GM21825 (cell line): ENCODE data around the gene CTXND1.
"Not testable (repeated sequence)": the region's sequence is repeated elsewhere in the genome, so short reads cannot be mapped to it uniquely, and the experiment has no call there.

Source experiments
- ATAC-seq: cut with Tn5 transposase; IDR thresholded peaks from one replicate; pipeline ENCODE4 v1.9.1; 2021; ENCODE audit warnings: mild to moderate bottlenecking, moderate library complexity; ENCODE audit not compliant: unreplicated experiment

The CTXND1 gene

DNA sequence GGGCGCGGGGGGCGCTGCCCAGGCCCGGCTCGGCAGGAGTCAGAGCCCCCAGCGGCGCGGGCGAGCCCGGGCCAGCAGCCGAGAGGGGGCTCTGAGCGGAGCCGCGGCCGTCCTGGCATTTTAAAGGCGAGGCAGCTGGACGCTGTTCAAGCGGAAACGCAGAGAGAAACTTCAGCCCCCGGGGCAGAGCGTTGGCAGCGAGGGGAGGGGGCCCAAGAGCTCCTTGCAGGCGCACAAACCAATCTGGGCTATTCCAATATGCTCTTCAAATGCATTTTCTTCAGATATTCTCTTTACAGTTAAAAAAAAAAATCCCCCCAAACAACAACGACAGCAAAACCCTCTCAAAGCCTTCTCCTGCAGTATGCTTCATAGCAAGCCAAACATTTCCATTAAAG is at the start of gene CTXND1:
Gene CTXND1 (minus strand): TSS at position 93 of the 398 bp plus-strand sequence. CDS start 50,264 bp downstream, outside the sequence.
- no peak for ATAC-seq

DNA sequence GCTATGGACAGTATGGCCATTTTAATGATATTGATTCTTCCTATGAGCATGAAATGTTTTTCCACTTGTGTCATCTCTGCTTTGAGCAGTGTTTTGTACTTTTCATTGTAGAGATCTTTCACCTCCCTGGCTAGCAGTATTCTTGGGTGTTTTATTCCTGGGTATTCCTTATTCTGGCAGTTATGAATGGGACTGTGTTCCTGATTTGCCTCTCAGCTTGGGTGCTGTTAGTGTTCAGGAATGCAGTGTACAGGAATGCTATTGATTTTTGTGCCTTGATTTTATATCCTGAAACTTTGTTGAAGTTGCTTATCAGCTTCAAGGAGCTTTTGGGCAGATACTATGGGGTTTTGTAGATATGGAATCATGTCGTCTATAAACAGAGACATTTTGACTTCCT is 49.5 kb upstream of the CTXND1 start:
- ATAC-seq, result no peak

DNA sequence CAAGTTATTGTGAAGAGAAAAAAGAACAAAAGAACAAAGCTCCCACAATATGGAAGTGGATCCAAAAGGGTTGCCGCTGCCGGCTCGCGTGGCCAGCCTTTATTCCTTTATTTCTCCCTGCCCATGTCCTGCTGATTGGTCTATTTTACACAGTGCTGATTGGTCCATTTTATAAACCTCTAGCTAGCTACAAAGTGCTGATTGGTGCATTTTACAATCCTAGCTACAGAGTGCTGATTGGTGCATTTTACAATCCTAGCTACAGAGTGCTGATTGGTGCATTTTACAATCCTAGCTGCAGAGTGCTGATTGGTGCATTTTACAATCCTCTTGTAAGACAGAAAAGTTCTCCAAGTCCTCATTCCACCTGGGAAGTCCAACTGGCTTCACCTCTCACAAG is 43.8 kb upstream of the CTXND1 start:
- not testable (repeated sequence) for ATAC-seq

DNA sequence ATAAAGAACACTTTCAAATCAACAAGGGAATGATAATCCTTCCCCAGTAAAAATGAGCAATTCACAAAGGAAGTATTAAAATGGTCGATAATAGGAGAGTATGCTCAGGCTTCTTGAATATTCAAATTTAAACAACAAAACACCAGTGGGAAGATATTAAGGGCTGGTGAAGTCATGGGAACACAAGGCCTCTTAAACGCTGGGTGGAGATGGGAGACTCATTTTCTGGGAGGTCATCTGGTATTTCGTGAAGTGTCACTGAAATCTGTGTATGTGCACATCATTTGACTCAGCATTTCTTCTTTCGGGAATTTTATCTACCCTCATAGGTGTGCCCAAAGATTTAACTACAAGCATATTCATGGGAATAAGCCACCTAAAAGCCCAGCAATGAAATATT is 40.1 kb upstream of the CTXND1 start:
- no peak for ATAC-seq

DNA sequence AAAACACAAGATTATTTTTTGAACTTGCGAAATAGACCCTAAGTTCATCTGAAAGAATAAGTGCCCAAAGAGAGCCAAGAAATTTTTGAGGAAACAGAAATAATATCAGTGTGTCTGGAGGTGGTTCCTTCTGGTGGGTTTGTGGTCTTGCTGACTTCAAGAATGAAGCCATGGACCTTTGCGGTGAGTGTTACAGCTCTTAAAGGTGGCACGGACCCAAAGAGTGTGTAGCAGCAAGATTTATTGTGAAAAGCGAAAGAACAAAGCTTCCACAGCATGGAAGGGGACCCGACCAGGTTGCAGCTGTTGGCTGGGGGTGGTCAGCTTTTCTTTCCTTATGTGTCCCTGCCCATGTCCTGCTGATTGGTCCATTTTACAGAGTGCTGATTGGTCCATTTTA is 38.9 kb upstream of the CTXND1 start:
- not testable (repeated sequence) for ATAC-seq

DNA sequence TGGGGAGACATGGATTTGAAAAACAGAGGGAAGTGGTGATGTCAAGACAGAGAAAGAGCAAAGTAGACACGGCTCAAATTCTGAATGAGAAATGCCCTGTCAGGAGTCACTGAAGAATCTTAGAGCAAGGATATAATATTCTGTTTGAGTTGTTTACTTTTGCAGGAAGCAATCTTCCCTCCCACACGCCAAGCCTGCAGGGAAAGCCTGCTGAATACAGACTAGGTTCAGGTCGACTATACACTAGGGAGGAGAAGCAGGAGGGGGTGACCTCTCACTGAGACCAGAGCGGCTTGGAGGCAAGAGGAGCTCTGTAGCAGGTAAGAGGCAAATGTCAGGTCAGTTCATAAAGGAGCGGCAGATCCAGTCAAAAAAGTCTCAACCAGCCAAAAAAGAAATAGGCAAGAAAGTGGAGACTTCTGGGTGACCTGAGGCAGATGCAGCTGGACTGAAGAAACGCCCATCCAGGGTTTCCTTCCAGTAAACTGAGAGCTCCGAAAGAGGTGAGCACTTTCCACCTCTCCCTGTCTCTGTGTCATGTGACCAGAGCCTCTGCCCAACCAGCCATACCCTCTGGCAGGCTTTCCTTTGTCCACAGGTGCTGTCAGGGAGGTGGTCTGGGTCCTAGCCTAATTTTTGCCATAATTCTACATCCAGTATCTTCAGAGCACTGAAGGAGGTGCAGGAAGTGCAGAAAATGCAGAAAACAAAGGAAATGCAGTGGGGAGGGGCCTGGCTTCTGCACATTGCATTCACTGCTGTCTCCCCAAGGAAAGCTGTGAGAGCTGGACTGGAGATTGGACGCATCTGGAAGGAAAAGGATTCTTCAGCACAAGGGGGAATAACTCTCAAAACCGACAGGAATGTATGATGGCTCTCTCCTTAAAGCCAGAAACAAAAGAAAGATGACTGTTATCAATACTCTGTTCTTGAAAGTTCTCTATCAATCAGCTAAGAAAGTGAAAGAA is 37.8 kb upstream of the CTXND1 start:
- ATAC-seq, result no peak

DNA sequence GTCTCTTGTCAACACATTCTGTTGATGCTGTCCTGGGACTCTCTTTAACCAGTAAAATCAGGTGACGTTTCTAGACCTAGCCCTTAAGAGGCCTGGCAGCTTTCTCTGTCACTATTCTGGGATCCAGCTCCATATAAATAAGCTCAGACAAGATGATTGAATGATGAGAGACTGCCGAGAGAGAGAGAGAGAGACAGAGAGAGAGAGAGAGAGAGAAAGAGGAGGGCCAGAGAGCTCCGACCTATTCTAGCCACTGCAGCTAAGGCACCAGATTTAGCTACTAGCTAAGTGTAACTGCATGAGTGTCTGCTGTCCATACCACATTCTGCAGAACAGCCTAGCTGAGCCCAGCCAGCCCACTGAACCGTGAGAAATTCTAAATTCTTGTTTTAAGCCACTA is 36.1 kb upstream of the CTXND1 start:
- no peak for ATAC-seq

DNA sequence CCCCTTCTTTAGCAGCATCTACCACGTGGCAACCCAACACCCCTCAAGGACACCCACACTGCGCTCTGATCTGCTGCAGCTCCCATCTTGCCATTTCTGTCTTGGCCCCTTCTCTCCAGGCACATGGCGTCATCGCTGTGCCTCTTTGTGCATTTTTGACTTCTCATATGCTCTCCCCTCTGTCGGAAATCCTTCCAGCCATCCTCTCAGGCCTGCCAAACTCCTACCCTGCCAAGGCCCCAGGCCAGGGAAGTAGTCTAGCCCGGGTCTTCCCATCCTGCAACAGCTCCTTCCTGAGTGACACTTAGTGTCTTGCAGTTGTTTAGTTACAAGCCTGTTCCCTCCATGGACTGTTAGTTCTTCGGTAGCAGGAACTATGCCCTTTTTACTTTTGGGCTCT is 34.0 kb upstream of the CTXND1 start:
- ATAC-seq, result no peak

DNA sequence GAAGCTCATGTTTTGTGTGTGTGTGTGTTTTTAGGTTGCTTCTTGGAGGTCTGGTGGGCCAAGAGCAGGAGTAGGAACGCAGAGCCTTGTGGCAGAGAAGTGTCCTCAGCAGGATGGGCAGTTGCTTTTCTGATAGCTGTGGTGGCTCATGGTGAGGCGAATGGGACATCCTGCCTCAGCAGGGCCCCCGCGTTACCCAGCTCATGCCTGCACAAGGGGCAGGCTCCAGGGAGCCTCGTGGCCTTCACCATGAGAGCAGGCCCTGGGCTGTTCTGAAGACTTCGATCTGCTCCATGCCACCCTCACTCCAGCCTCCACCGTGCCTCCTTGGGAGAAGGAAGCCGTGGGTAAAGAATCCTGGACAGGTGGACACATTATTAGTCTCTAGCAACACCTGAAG is 33.4 kb upstream of the CTXND1 start:
- ATAC-seq, result no peak

DNA sequence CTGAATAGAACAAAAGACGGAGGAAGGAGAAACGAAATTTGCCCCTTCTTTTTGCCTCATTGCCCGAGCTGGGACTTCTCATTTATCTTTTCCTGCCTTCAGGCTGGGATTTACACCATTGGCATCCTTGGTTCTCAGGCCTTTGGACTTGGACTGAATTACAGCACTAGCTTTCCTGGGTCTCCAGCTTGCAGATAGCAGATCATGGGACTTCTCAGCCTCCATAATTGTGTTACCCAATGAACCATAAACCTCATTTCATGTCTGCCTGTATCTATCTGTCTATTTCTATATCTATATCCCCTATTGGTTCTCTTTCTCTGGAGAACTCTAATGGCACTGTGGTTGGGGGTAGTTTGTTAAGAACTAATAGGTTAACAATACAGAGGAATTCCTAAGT is 31.5 kb upstream of the CTXND1 start:
- ATAC-seq, result no peak

DNA sequence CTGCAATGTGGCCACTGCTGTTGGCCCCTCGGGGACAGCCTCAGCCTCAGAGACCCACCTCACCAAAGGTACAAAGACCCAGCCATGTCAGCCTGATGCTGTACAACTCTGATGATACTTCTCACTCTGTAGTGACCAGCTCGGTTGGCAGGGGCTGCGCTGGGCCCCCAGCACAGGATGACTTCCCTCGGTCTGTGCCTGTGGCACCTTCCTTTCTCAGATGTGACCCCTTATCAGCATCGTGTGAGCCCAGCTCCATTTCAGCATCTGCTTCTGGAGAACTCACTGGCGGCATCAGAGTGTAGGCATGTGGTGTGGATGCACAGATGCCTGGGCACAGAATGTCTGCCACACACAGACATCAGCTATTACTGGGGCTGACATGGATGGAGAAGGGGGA is 25.1 kb upstream of the CTXND1 start:
- ATAC-seq, result no peak

DNA sequence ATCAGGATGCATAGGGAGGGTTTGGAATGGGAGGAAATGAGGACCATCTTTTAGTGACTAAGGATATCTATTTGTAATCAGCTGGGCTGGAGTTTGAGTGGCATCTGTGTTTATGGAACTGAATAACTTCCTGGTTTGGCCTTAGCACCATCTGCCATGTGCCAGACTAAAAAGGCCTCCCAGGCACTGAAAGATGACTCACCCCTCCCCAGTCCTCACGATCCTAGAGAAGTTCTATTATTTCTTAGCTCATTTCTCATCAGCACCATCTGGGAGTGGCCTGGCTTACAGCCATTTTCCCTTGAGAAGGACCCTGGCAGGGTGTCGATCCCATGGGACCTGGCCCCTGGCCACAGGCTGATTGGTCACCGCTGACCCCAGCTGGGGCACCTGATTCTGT is 23.9 kb upstream of the CTXND1 start:
- no peak for ATAC-seq

DNA sequence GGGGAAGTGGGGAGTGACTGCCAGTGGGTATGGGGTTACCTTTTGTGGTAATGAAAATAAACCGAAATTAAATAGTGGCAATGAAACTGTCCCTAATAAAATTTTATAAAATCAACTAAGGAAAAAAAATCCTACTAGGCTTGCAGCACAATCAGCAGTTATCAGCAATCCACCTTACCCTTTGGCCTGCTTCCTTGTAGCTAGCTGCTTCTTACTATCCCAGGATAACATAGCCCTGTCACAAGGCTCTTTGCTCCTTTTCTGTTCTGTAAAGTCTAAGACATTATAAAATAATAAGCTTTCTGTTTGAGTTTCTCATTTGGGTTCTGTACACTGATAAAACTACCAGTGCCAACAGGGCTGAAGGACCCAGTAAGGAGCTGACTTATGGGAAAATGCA is 23.0 kb upstream of the CTXND1 start:
- no peak for ATAC-seq

DNA sequence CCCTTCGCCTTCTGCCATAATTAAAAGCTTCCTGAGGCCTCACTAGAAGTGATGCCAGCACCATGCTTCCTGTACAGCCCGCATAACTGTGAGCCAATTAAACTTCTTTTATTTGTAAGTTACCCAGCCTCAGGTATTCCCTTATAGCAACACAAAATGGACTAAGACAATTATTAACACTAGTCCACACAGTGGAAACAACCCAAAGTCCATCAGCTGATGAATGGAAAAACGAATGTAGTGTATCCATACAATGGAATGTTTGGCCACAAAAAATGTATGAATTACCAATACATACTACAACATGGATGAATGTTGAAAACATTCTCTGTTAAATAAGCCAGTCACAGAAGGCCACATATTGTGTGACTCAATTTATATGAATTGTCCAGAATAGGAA is 22.5 kb upstream of the CTXND1 start:
- no peak for ATAC-seq

DNA sequence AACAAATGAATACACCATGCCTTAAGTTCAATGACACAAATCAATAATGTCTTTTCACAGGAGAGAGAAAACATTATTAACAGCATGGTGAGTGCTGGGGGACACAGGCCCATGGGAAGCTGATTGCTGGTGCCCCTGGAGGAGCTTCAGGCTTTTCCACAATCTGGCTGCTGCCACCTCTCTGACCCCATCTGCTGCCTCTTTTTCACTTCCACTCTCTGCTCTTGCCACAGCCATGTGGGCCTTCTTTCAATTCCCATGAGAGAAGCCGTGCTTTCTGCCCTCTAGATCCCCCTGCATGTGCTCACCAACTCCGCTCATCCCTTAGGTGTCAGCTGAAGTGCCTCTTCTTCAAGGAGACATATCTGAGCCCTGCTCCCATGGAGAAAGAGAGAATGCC is 21.0 kb upstream of the CTXND1 start:
- no peak for ATAC-seq

DNA sequence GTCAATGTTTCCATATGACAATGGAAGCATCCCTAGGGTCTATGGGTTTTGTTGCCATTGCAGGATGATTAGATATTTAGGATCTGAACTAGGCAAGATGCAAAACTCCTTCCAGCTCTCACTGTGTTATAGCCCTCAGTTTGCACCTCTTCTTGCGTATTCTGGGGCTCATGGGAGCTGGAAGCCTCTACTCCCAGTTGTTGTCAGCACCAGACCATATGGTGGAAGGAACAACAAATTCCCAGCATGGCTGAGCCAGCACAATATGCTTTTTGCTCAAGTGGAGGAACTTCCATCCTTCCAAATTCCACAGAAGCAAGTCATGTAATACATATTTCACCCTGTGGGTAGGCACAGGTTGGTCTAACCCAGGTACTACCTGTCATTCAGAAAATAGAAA is 18.5 kb upstream of the CTXND1 start:
- ATAC-seq, result no peak

DNA sequence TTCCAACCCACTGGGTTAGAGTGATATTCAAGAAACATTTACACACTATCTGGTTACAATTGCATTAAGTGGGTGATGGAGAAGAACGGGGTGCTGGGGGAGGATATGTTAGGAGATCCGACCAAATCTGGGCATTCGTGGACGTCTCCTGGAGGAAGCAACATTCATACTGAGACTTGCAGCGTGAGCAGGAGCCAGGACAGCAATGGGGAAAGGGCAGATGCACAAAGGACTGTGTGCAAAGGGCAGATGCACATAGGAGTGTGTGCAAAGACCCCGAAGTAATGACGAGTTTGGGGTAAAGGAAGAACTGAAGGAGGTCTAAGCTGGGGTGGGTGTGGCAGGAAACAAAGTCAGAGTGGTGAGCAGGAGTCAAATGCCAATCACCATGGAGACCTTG is 16.1 kb upstream of the CTXND1 start:
- no peak for ATAC-seq

DNA sequence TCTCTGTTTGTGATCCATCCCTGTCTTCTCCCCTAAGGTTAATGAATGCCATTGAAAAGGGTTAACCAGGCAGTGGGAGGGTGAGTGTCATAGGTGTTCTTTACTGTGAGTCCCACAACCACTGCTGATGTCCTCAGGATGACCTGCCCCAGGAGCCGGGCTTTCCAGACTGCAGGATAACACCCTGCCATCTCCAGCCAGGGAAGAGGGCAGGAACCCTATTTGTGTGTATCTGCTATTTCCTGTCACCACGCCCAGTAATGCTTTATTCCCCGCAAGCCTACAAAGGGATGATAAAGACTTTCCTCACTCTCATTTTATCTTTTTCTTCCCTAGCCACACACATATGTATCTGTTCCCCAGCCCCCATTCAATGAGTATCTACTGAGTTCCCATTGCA is 15.6 kb upstream of the CTXND1 start:
- no peak for ATAC-seq

DNA sequence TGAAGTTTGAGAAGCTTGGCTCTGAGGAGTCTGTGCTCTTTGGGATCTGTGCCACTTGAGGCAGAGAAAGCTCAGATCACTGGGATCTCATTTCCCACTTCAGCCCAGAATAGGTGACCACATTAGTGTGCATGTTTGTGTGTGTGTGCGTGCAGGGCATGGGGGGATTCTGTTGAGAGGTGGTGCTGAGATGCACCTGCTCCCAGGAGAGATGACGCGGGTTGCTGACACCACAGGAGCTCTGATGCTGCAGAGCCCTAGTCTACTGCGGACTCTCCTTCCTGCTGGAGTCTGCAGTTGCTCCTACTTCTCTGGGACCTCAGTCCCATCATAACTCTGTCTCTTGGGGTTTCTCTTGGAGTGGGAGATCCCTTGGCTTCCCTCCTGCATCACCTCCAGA is 14.7 kb upstream of the CTXND1 start:
- ATAC-seq, result no peak

DNA sequence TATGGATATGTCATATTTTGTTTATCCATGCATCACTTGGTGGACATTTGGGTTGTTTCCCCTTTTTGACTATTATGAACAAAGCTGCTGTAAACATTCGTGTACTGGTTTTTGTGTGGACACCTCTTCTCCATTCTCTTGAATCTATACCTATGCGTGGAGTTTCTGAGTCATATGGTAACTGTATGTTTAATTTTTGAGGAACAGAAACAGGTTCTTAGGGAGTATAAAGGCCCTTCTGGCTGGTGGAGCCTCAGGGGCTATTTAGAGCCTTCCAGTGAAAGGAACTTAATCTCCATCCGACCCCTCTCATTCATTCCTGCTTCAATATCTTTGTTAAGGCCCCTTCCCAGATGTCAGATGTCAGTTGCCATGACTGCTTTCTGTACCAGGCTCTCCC is 14.1 kb upstream of the CTXND1 start:
- ATAC-seq, result no peak

DNA sequence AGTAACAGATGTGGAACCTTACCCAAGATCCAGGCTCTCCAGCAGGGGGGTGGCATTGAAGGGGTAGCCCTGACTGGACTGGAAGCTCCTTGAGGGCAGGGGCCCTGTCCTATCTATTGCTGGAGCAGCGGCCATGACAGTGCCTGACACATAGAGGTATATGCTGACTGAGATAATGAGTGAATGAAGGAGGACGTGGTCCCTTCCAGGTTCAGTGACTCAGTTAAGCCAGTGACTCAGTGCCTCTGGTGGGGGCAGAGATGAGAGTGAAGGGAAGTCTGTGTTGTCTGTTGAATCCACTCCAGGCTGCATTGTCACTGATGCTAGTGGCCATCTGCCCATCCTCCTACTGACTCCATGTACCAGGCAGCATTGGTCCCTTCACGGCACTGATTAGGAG is 13.0 kb upstream of the CTXND1 start:
- ATAC-seq, result no peak

DNA sequence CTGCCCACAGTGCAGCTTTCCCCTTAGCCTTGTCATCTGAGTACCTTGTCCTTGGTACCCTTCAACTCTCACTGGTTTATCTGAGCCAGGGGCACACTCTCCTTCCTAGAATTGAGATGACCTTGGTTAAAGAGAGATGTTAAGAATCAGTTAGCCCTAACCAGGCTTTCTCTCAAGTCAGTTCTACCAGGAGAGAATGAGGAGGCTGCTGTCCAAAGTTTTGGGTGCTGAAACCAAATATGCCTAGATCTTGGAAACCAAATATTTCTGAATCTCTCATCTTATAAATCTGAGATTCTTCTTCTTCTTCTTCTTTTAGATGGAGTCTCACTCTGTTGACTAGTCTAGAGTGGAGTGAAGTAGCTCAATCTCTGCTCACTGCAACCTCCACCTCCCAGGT is 12.0 kb upstream of the CTXND1 start:
- ATAC-seq, result no peak

DNA sequence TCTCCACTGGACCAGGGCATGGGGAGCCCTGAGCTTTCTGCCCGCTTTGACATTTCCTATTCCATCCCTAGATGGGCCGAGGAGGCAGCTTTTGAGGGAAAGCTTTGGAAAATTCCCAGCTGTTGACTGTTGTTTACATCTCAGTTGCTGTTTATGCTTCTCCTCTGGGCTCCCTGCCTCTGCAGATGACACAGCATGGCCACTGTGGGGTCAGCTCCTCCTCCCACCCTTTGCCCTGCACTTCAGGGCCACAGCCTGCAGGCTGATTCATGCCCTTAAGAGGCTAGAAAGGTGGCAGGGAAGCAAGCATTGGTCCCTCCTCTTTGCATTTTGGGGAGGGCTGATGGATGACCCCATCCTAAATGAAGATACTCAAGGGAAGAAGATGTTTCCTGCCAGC is 8.5 kb upstream of the CTXND1 start:
- no peak for ATAC-seq
